Adipocyte (in vitro differentiated cells): ENCODE data around the gene SUGCT.

Source experiments
- DNase-seq: peaks from one replicate; pipeline ENCODE4 v3.0.0-alpha.2; 2015; ENCODE audit warnings: low read depth
- H3K27me3 ChIP-seq: replicated peaks from 2 replicates; pipeline ENCODE4 v1.7.0; 2013; ENCODE audit warnings: mild to moderate bottlenecking, low read length, moderate library complexity; ENCODE audit not compliant: control insufficient read depth, insufficient read depth
- H3K36me3 ChIP-seq: 2 replicates; pipeline ENCODE4 v1.7.0; 2013; ENCODE audit warnings: low read length, mild to moderate bottlenecking, moderate library complexity; ENCODE audit not compliant: control insufficient read depth, insufficient read depth, severe bottlenecking
- H3K4me1 ChIP-seq: 2 replicates; pipeline ENCODE4 v1.7.0; 2013; ENCODE audit warnings: mild to moderate bottlenecking, low read length, moderate library complexity; ENCODE audit not compliant: control insufficient read depth, insufficient read depth
- H3K4me3 ChIP-seq: 2 replicates; pipeline ENCODE4 v1.7.0; 2013; ENCODE audit warnings: mild to moderate bottlenecking, low read length, moderate library complexity
- H3K9ac ChIP-seq: 2 replicates; pipeline ENCODE4 v1.7.0; 2013; ENCODE audit warnings: mild to moderate bottlenecking, low read length, moderate library complexity
- H3K9me3 ChIP-seq: 2 replicates; pipeline ENCODE4 v1.7.0; 2013; ENCODE audit warnings: mild to moderate bottlenecking, low read length, moderate library complexity; ENCODE audit not compliant: control insufficient read depth

The SUGCT gene

GRCh38 chr7:40795607-40796006 is 660.8 kb downstream of the SUGCT start:
- no peak overlapping the region for H3K4me3 ChIP-seq
- no peaks in the 10 kb centered on the region for H3K9me3 ChIP-seq
- no peak for DNase-seq
- H3K4me1 ChIP-seq, result peaks cover 24% of the 10 kb centered on the region
- H3K36me3 ChIP-seq, result no peaks in the 10 kb centered on the region
- no peak overlapping the region for H3K9ac ChIP-seq
- H3K27me3 ChIP-seq, result no peaks in the 10 kb centered on the region

GRCh38 chr7:40796723-40797122 is 661.9 kb downstream of the SUGCT start:
- Histone ChIP-seq H3K4me3 (no peak overlapping the region), H3K27me3 (no peaks in the 10 kb centered on the region), H3K4me1 (peaks cover 24% of the 10 kb centered on the region), H3K9me3 (no peaks in the 10 kb centered on the region), H3K36me3 (no peaks in the 10 kb centered on the region), H3K9ac (no peak overlapping the region)
- DNase-seq, result no peak

GRCh38 chr7:40798613-40799012 is 663.8 kb downstream of the SUGCT start:
- Histone ChIP-seq H3K27me3 (no peaks in the 10 kb centered on the region), H3K36me3 (no peaks in the 10 kb centered on the region), H3K4me1 (peaks cover 22% of the 10 kb centered on the region), H3K9me3 (no peaks in the 10 kb centered on the region), H3K9ac (no peak overlapping the region), H3K4me3 (no peak overlapping the region)
- no peak for DNase-seq

GRCh38 chr7:40799493-40800403 is 664.9 kb downstream of the SUGCT start:
- Histone ChIP-seq H3K4me3 (no peak overlapping the region), H3K36me3 (no peaks in the 10 kb centered on the region), H3K9ac (no peak overlapping the region), H3K27me3 (no peaks in the 10 kb centered on the region), H3K9me3 (no peaks in the 10 kb centered on the region), H3K4me1 (peaks cover 24% of the 10 kb centered on the region)
- no peak for DNase-seq

- no peak for DNase-seq
- peaks cover 24% of the 10 kb centered on the region for H3K4me1 ChIP-seq
- H3K27me3 ChIP-seq, result no peaks in the 10 kb centered on the region
- no peaks in the 10 kb centered on the region for H3K36me3 ChIP-seq
- no peak overlapping the region for H3K4me3 ChIP-seq
- no peaks in the 10 kb centered on the region for H3K9me3 ChIP-seq
- H3K9ac ChIP-seq, result no peak overlapping the region
Observed at GRCh38 chr7:40800771-40801170, 666.0 kb downstream of the SUGCT start.

GRCh38 chr7:40802497-40802896 is 667.7 kb downstream of the SUGCT start:
- Histone ChIP-seq H3K4me1 (peaks cover 24% of the 10 kb centered on the region), H3K9ac (no peak overlapping the region), H3K9me3 (no peaks in the 10 kb centered on the region), H3K27me3 (no peaks in the 10 kb centered on the region), H3K4me3 (no peak overlapping the region), H3K36me3 (no peaks in the 10 kb centered on the region)
- DNase-seq, result no peak

- no peak overlapping the region for H3K4me3 ChIP-seq
- peak; percentile 56 for DNase-seq
- no peak overlapping the region for H3K9ac ChIP-seq
- no peaks in the 10 kb centered on the region for H3K9me3 ChIP-seq
- no peaks in the 10 kb centered on the region for H3K36me3 ChIP-seq
- peaks cover 41% of the 10 kb centered on the region for H3K4me1 ChIP-seq
- H3K27me3 ChIP-seq, result no peaks in the 10 kb centered on the region
Observed at GRCh38 chr7:40804477-40805215, 669.8 kb downstream of the SUGCT start.

GRCh38 chr7:40805361-40805760 is 670.6 kb downstream of the SUGCT start:
- Histone ChIP-seq H3K4me3 (no peak overlapping the region), H3K9me3 (no peaks in the 10 kb centered on the region), H3K27me3 (no peaks in the 10 kb centered on the region), H3K4me1 (peaks cover 41% of the 10 kb centered on the region), H3K9ac (no peak overlapping the region), H3K36me3 (no peaks in the 10 kb centered on the region)
- DNase-seq, result peak; percentile 51

- Histone ChIP-seq H3K4me3 (peak overlapping the region; percentile 23), H3K9ac (peak overlapping the region; percentile 81), H3K36me3 (no peaks in the 10 kb centered on the region), H3K9me3 (peaks cover 15% of the 10 kb centered on the region), H3K27me3 (no peaks in the 10 kb centered on the region), H3K4me1 (peaks cover 35% of the 10 kb centered on the region)
- peak; percentile 96 for DNase-seq
Observed at GRCh38 chr7:40808378-40808942, 673.7 kb downstream of the SUGCT start.

GRCh38 chr7:40810274-40810673 is 675.5 kb downstream of the SUGCT start:
- Histone ChIP-seq H3K27me3 (no peaks in the 10 kb centered on the region), H3K4me1 (peaks cover 28% of the 10 kb centered on the region), H3K36me3 (no peaks in the 10 kb centered on the region), H3K4me3 (no peak overlapping the region), H3K9ac (no peak overlapping the region), H3K9me3 (peaks cover 15% of the 10 kb centered on the region)
- DNase-seq, result no peak

- Histone ChIP-seq H3K9ac (no peak overlapping the region), H3K4me1 (peaks cover 28% of the 10 kb centered on the region)
Observed at GRCh38 chr7:40811666-40812065, 676.9 kb downstream of the SUGCT start.

More at GRCh38 chr7:40811666-40812065, 676.9 kb downstream of the SUGCT start:
- DNase-seq, result no peak
- Histone ChIP-seq H3K27me3 (no peaks in the 10 kb centered on the region), H3K36me3 (no peaks in the 10 kb centered on the region), H3K4me3 (no peak overlapping the region), H3K9me3 (peaks cover 15% of the 10 kb centered on the region)
